HEK293 (cell line): ENCODE results near the gene RNF187.

Experiments
- BCL11A ChIP-seq: fragments of 450-650 bp; formaldehyde crosslinking; IDR thresholded peaks from 2 replicates; pipeline ENCODE4 v1.5.1; 2016; ENCODE audit warnings: low read depth, missing biosample characterization, missing genetic modification characterization
- GLIS1 ChIP-seq: fragments of 450-650 bp; formaldehyde crosslinking; IDR thresholded peaks from 2 replicates; pipeline ENCODE4 v1.5.1; 2016; ENCODE audit warnings: missing biosample characterization, missing genetic modification characterization
- IKZF3 ChIP-seq: fragments of 450-650 bp; IDR thresholded peaks from 2 replicates; pipeline ENCODE4 v1.5.0; 2018; ENCODE audit warnings: missing biosample characterization, mild to moderate bottlenecking, missing genetic modification characterization, moderate library complexity
- KLF7 ChIP-seq: fragments of 450-650 bp; formaldehyde crosslinking; IDR thresholded peaks from 2 replicates; pipeline ENCODE4 v1.5.1; 2016; ENCODE audit warnings: missing biosample characterization, missing genetic modification characterization, borderline replicate concordance
- SP2 ChIP-seq: fragments of 450-650 bp; formaldehyde crosslinking; IDR thresholded peaks from 2 replicates; pipeline ENCODE4 v1.5.1; 2016; ENCODE audit warnings: missing biosample characterization, missing genetic modification characterization
- ZBTB1 ChIP-seq: fragments of 450-650 bp; formaldehyde crosslinking; IDR thresholded peaks from 2 replicates; pipeline ENCODE4 v1.5.1; 2016; ENCODE audit warnings: missing biosample characterization, missing genetic modification characterization
- ZNF121 ChIP-seq: fragments of 450-650 bp; formaldehyde crosslinking; IDR thresholded peaks from 2 replicates; pipeline ENCODE4 v1.5.1; 2016; ENCODE audit warnings: missing biosample characterization, missing genetic modification characterization
- ZNF132 ChIP-seq: fragments of 450-650 bp; formaldehyde crosslinking; IDR thresholded peaks from 2 replicates; pipeline ENCODE4 v1.5.1; 2017; ENCODE audit warnings: missing biosample characterization, missing genetic modification characterization, borderline replicate concordance
- ZNF138 ChIP-seq: fragments of 450-650 bp; formaldehyde crosslinking; IDR thresholded peaks from 2 replicates; pipeline ENCODE4 v1.5.1; 2016; ENCODE audit warnings: missing biosample characterization, missing genetic modification characterization, borderline replicate concordance
- ZNF169 ChIP-seq: fragments of 450-650 bp; formaldehyde crosslinking; IDR thresholded peaks from 2 replicates; pipeline ENCODE4 v1.5.1; 2016; ENCODE audit warnings: missing biosample characterization, missing genetic modification characterization
- ZNF324 ChIP-seq: fragments of 450-650 bp; formaldehyde crosslinking; IDR thresholded peaks from 2 replicates; pipeline ENCODE4 v1.5.1; 2016; ENCODE audit warnings: missing biosample characterization, missing genetic modification characterization
- ZNF394 ChIP-seq: fragments of 450-650 bp; formaldehyde crosslinking; IDR thresholded peaks from 2 replicates; pipeline ENCODE4 v1.5.1; 2016; ENCODE audit warnings: missing biosample characterization, missing genetic modification characterization, mild to moderate bottlenecking, moderate library complexity, borderline replicate concordance
- ZNF529 ChIP-seq: fragments of 450-650 bp; formaldehyde crosslinking; IDR thresholded peaks from 2 replicates; pipeline ENCODE4 v1.5.1; 2017; ENCODE audit warnings: missing genetic modification characterization, missing biosample characterization; ENCODE audit not compliant: insufficient replicate concordance
- ZNF549 ChIP-seq: fragments of 450-650 bp; IDR thresholded peaks from 2 replicates; pipeline ENCODE4 v1.5.1; 2018; ENCODE audit warnings: missing biosample characterization, missing genetic modification characterization, mild to moderate bottlenecking, inconsistent platforms, moderate library complexity
- ZNF600 ChIP-seq: fragments of 450-650 bp; formaldehyde crosslinking; IDR thresholded peaks from 2 replicates; pipeline ENCODE4 v1.5.1; 2016; ENCODE audit warnings: missing biosample characterization, missing genetic modification characterization
- ZNF621 ChIP-seq: fragments of 450-650 bp; formaldehyde crosslinking; IDR thresholded peaks from 2 replicates; pipeline ENCODE4 v1.5.1; 2017; ENCODE audit warnings: missing biosample characterization, missing genetic modification characterization
- ZNF624 ChIP-seq: fragments of 450-650 bp; formaldehyde crosslinking; IDR thresholded peaks from 2 replicates; pipeline ENCODE4 v1.5.1; 2017; ENCODE audit warnings: missing biosample characterization, missing genetic modification characterization
- TF ChIP-seq, protein P1 (sequence below): fragments of 450-650 bp; formaldehyde crosslinking; IDR thresholded peaks from 2 replicates; pipeline ENCODE4 v1.5.1; 2016; ENCODE audit warnings: missing biosample characterization, missing genetic modification characterization
- TF ChIP-seq, protein P2 (sequence below): fragments of 450-650 bp; formaldehyde crosslinking; IDR thresholded peaks from 2 replicates; pipeline ENCODE4 v1.5.1; 2016; ENCODE audit warnings: missing biosample characterization, missing genetic modification characterization
- TF ChIP-seq, protein P3 (sequence below): fragments of 450-650 bp; IDR thresholded peaks from 2 replicates; pipeline ENCODE4 v1.5.1; 2018; ENCODE audit warnings: missing biosample characterization, mild to moderate bottlenecking, missing genetic modification characterization
- TF ChIP-seq, protein P4 (sequence below): fragments of 450-650 bp; formaldehyde crosslinking; IDR thresholded peaks from 2 replicates; pipeline ENCODE4 v1.5.1; 2016; ENCODE audit warnings: missing biosample characterization, missing genetic modification characterization, borderline replicate concordance
- TF ChIP-seq, protein P5 (sequence below): fragments of 450-650 bp; formaldehyde crosslinking; conservative IDR thresholded peaks from 2 replicates; pipeline ENCODE4 v1.5.1; 2016; ENCODE audit warnings: low read depth, missing biosample characterization, missing genetic modification characterization

RNF187 gene

DNA sequence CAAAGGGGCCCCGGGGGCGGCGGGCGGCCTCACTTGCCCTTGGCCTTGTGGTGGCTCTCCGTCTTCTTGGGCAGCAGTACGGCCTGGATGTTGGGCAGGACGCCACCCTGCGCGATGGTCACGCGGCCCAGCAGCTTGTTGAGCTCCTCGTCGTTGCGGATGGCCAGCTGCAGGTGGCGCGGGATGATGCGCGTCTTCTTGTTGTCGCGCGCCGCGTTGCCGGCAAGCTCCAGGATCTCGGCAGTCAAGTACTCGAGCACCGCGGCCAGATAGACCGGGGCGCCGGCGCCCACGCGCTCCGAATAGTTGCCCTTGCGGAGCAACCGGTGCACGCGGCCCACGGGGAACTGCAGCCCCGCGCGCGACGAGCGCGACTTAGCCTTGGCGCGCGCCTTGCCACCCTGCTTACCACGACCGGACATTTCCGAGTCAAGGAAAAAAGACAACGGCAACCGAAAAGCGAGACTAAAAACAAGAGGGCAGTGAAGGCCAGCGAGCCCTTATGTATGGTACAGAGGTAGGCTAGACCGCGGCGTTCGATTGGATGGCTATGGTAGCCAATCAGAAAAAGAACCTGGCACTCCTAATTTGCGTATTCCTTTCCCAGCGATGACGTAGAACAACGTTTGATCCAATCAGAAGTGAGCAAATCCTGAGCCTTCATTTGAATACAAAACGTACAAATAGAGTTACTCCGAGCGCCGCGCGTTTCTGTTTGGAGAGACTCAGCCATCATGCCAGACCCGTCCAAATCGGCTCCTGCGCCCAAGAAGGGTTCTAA, 29.6 kb upstream of the RNF187 start (continued):
- 0 out of 2 replicates have a peak, but pooled peaks have one; percentile 29 for TF ChIP-seq ZNF138 (tag by site-specific recombination)
- TF ChIP-seq, protein P1, sequence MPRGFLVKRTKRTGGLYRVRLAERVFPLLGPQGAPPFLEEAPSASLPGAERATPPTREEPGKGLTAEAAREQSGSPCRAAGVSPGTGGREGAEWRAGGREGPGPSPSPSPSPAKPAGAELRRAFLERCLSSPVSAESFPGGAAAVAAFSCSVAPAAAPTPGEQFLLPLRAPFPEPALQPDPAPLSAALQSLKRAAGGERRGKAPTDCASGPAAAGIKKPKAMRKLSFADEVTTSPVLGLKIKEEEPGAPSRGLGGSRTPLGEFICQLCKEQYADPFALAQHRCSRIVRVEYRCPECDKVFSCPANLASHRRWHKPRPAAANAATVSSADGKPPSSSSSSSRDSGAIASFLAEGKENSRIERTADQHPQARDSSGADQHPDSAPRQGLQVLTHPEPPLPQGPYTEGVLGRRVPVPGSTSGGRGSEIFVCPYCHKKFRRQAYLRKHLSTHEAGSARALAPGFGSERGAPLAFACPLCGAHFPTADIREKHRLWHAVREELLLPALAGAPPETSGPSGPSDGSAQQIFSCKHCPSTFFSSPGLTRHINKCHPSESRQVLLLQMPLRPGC: peak; percentile 70; the same call in 1 of the 2 replicates
- peak; percentile 98 for TF ChIP-seq ZNF600
- TF ChIP-seq IKZF3 (tag by site-specific recombination): no peak
- no peak for TF ChIP-seq ZNF529
- TF ChIP-seq ZNF121 (tag by site-specific recombination): peak; percentile 77
- TF ChIP-seq ZNF624 (tag by site-specific recombination): peak; percentile 89; the same call in 1 of the 2 replicates
- peak; percentile 37; the same call in 1 of the 2 replicates for TF ChIP-seq GLIS1
- TF ChIP-seq ZBTB1 (tag by site-specific recombination): 0 out of 2 replicates have a peak, but pooled peaks have one; percentile 60
- peak; percentile 89 for TF ChIP-seq BCL11A (tag by site-specific recombination)
- no peak for TF ChIP-seq ZNF549 (tag by site-specific recombination)
- TF ChIP-seq ZNF169 (tag by site-specific recombination): 0 out of 2 replicates have a peak, but pooled peaks have one; percentile 58
- TF ChIP-seq, protein P2, sequence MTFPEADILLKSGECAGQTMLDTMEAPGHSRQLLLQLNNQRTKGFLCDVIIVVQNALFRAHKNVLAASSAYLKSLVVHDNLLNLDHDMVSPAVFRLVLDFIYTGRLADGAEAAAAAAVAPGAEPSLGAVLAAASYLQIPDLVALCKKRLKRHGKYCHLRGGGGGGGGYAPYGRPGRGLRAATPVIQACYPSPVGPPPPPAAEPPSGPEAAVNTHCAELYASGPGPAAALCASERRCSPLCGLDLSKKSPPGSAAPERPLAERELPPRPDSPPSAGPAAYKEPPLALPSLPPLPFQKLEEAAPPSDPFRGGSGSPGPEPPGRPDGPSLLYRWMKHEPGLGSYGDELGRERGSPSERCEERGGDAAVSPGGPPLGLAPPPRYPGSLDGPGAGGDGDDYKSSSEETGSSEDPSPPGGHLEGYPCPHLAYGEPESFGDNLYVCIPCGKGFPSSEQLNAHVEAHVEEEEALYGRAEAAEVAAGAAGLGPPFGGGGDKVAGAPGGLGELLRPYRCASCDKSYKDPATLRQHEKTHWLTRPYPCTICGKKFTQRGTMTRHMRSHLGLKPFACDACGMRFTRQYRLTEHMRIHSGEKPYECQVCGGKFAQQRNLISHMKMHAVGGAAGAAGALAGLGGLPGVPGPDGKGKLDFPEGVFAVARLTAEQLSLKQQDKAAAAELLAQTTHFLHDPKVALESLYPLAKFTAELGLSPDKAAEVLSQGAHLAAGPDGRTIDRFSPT (tag by site-specific recombination): peak; percentile 94
- peak; percentile 88 for TF ChIP-seq SP2 (tag by site-specific recombination)
- no peak for TF ChIP-seq ZNF621 (tag by site-specific recombination)
- TF ChIP-seq, protein P3, sequence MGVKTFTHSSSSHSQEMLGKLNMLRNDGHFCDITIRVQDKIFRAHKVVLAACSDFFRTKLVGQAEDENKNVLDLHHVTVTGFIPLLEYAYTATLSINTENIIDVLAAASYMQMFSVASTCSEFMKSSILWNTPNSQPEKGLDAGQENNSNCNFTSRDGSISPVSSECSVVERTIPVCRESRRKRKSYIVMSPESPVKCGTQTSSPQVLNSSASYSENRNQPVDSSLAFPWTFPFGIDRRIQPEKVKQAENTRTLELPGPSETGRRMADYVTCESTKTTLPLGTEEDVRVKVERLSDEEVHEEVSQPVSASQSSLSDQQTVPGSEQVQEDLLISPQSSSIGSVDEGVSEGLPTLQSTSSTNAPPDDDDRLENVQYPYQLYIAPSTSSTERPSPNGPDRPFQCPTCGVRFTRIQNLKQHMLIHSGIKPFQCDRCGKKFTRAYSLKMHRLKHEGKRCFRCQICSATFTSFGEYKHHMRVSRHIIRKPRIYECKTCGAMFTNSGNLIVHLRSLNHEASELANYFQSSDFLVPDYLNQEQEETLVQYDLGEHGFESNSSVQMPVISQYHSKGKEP (tag by site-specific recombination): no peak; the same call in none of the 2 replicates
- TF ChIP-seq, protein P4, sequence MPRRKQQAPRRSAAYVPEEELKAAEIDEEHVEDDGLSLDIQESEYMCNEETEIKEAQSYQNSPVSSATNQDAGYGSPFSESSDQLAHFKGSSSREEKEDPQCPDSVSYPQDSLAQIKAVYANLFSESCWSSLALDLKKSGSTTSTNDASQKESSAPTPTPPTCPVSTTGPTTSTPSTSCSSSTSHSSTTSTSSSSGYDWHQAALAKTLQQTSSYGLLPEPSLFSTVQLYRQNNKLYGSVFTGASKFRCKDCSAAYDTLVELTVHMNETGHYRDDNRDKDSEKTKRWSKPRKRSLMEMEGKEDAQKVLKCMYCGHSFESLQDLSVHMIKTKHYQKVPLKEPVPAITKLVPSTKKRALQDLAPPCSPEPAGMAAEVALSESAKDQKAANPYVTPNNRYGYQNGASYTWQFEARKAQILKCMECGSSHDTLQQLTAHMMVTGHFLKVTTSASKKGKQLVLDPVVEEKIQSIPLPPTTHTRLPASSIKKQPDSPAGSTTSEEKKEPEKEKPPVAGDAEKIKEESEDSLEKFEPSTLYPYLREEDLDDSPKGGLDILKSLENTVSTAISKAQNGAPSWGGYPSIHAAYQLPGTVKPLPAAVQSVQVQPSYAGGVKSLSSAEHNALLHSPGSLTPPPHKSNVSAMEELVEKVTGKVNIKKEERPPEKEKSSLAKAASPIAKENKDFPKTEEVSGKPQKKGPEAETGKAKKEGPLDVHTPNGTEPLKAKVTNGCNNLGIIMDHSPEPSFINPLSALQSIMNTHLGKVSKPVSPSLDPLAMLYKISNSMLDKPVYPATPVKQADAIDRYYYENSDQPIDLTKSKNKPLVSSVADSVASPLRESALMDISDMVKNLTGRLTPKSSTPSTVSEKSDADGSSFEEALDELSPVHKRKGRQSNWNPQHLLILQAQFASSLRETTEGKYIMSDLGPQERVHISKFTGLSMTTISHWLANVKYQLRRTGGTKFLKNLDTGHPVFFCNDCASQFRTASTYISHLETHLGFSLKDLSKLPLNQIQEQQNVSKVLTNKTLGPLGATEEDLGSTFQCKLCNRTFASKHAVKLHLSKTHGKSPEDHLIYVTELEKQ (tag by site-specific recombination): peak; percentile 78
- TF ChIP-seq KLF7 (tag by site-specific recombination): no peak
- no peak for TF ChIP-seq ZNF132 (tag by site-specific recombination)
- TF ChIP-seq, protein P5, sequence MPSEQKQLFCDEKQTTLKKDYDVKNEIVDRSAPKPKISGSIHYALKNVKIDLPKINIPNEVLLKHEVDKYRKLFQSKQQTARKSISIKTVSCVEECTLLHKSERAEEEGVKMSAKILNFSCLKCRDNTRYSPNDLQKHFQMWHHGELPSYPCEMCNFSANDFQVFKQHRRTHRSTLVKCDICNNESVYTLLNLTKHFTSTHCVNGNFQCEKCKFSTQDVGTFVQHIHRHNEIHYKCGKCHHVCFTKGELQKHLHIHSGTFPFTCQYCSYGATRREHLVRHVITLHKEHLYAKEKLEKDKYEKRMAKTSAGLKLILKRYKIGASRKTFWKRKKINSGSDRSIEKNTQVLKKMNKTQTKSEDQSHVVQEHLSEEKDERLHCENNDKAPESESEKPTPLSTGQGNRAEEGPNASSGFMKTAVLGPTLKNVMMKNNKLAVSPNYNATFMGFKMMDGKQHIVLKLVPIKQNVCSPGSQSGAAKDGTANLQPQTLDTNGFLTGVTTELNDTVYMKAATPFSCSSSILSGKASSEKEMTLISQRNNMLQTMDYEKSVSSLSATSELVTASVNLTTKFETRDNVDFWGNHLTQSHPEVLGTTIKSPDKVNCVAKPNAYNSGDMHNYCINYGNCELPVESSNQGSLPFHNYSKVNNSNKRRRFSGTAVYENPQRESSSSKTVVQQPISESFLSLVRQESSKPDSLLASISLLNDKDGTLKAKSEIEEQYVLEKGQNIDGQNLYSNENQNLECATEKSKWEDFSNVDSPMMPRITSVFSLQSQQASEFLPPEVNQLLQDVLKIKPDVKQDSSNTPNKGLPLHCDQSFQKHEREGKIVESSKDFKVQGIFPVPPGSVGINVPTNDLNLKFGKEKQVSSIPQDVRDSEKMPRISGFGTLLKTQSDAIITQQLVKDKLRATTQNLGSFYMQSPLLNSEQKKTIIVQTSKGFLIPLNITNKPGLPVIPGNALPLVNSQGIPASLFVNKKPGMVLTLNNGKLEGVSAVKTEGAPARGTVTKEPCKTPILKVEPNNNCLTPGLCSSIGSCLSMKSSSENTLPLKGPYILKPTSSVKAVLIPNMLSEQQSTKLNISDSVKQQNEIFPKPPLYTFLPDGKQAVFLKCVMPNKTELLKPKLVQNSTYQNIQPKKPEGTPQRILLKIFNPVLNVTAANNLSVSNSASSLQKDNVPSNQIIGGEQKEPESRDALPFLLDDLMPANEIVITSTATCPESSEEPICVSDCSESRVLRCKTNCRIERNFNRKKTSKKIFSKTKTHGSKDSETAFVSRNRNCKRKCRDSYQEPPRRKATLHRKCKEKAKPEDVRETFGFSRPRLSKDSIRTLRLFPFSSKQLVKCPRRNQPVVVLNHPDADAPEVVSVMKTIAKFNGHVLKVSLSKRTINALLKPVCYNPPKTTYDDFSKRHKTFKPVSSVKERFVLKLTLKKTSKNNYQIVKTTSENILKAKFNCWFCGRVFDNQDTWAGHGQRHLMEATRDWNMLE: peak; percentile 8; the same call in 1 of the 2 replicates
- TF ChIP-seq ZNF394 (tag by site-specific recombination): peak; percentile 81
- peak; percentile 92 for TF ChIP-seq ZNF324
